CD4-positive, alpha-beta T cell (primary cell): ENCODE measurements around the gene ZNF710. TPM values are rescaled to one million over a fixed set of nuclear protein-coding genes. Genes with fewer than 3 reads are reported as not detected.

ENCODE experiments used
- ATAC-seq: fragments of 200-7000 bp; cut with Tn5 transposase; one replicate; pipeline ENCODE4 v1.10.0; 2022; ENCODE audit warnings: mild to moderate bottlenecking; ENCODE audit not compliant: poor library complexity
- CTCF ChIA-PET: fragments of 350-600 bp; sonication (Branson Sonifier 250); formaldehyde crosslinking; loops from one replicate; lab custom pipeline; 2021; ENCODE audit warnings: antibody characterized with exemption, inconsistent platforms; lab: Charles Lee
- POLR2A ChIA-PET: fragments of 350-600 bp; sonication (Branson Sonifier 250); formaldehyde crosslinking; loops from one replicate; lab custom pipeline; 2021; ENCODE audit warnings: antibody characterized with exemption, inconsistent platforms; lab: Charles Lee
- DNase-seq, 14 experiments: peaks; one replicate each; pipeline ENCODE4 v3.0.0-alpha.2; 2013 to 2020; ENCODE audit warnings: mixed read lengths in 2 of 14
- H3K27ac ChIP-seq, 2 donors: one replicate each; pipeline versions ENCODE4 v1.5.1 to v1.7.0; 2013; ENCODE audit warnings: low read length in 2 of 2, low read depth in 1 of 2, mild to moderate bottlenecking in 1 of 2
- H3K27me3 ChIP-seq, 2 experiments: 1 replicate in 1 of 2; 2 replicates in 1 of 2; pipeline versions ENCODE4 v1.6.1 to v1.7.0; 2013; ENCODE audit warnings: low read length in 2 of 2, control low read depth in 1 of 2, mild to moderate bottlenecking in 1 of 2, moderate library complexity in 1 of 2; ENCODE audit not compliant: insufficient read depth in 2 of 2, control insufficient read depth in 1 of 2
- H3K36me3 ChIP-seq: one replicate; pipeline ENCODE4 v1.6.1; 2013; ENCODE audit warnings: low read length, control low read depth; ENCODE audit not compliant: insufficient read depth
- H3K4me1 ChIP-seq: one replicate; pipeline ENCODE4 v1.6.1; 2013; ENCODE audit warnings: low read length, control low read depth; ENCODE audit not compliant: insufficient read depth
- H3K4me3 ChIP-seq: one replicate; pipeline ENCODE4 v1.5.1; 2013; ENCODE audit warnings: mild to moderate bottlenecking, low read length, moderate library complexity
- H3K9me3 ChIP-seq, 2 experiments: 1 replicate in 1 of 2; 2 replicates in 1 of 2; pipeline versions ENCODE4 v1.6.1 to v1.7.0; 2013; ENCODE audit warnings: low read length in 2 of 2, mild to moderate bottlenecking in 2 of 2, control low read depth in 1 of 2, moderate library complexity in 1 of 2; ENCODE audit not compliant: control insufficient read depth in 1 of 2, insufficient read depth in 1 of 2
- H3K27ac Mint-ChIP-seq: one replicate; pipeline ENCODE4 v1.8.0; 2020; ENCODE audit warnings: mixed read lengths
- H3K27me3 Mint-ChIP-seq: one replicate; pipeline ENCODE4 v1.8.0; 2021; ENCODE audit warnings: mixed read lengths
- H3K36me3 Mint-ChIP-seq: one replicate; pipeline ENCODE4 v1.8.0; 2021; ENCODE audit warnings: low read depth, mixed read lengths
- H3K4me1 Mint-ChIP-seq: one replicate; pipeline ENCODE4 v1.8.0; 2021; ENCODE audit warnings: low read depth, mixed read lengths
- H3K4me3 Mint-ChIP-seq: one replicate; pipeline ENCODE4 v1.8.0; 2020; ENCODE audit warnings: mild to moderate bottlenecking, mixed read lengths
- H3K9me3 Mint-ChIP-seq: one replicate; pipeline ENCODE4 v1.8.0; 2020; ENCODE audit warnings: mixed read lengths
- CTCF ChIP-seq: fragments of 200-600 bp; IDR thresholded peaks from one replicate; pipeline ENCODE4 v1.8.0; 2022; ENCODE audit warnings: antibody characterized with exemption, mild to moderate bottlenecking
- intact Hi-C, 2 experiments: fragments of 100-400 bp; cut with DNase I in 1 of 2; cut with micrococcal nuclease in 1 of 2; formaldehyde crosslinking; loops; one replicate each; pipeline versions ENCODE4 v1.15.1 to v1.9.0; 2023 to 2025; cut with DNase I, micrococcal nuclease
- total RNA-seq, 174 experiments: library from RNA in 2 of 174; stranded (reverse) in 2 of 174; gene quantifications; one replicate each; pipeline ENCODE4 v1.2.3 and lab custom pipeline; 2021 to 2026

The ZNF710 gene
- total RNA-seq, 2 experiments from 2014 or later, result 6.5 to 7.7 TPM

DNA sequence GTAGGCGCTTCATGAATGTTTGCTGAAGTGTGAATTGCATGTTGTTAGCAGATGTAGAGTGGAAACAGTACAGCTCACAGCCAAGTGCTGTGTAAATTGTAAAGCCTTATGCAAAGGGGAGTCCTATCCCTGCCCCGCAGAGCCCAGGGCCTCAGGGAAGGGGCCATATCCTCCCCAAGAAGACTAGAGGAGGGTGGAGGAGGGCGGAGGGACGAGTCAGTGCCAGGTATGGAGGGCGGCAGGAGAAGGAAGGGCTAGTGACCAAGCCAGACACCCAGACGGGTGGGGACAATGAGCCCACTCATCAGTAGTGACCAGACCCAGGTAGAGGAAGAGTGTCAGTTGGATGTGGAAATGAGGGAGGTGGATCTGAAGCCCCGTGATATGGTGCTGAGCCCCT is 45.2 kb downstream of the ZNF710 start:
- ChIA-PET CTCF (no interaction called here), POLR2A (no interaction called here)
- ATAC-seq, result no peak
- Histone ChIP-seq H3K9me3 (no peaks in the 10 kb centered on the region), H3K4me3 (no peak overlapping the region), H3K36me3 (peaks cover 14% of the 10 kb centered on the region), H3K27me3 (no peaks in the 10 kb centered on the region), H3K4me1 (peaks cover 14% of the 10 kb centered on the region), H3K27ac (no peak overlapping the region)
- intact Hi-C loops, result no loop called here
- Mint-ChIP-seq H3K9me3 (no peaks in the 10 kb centered on the region), H3K27me3 (no peaks in the 10 kb centered on the region), H3K4me3 (no peak overlapping the region), H3K36me3 (no peaks in the 10 kb centered on the region), H3K4me1 (peaks cover 17% of the 10 kb centered on the region), H3K27ac (no peak overlapping the region)
- no peak for DNase-seq
- TF ChIP-seq CTCF, result no peak

DNA sequence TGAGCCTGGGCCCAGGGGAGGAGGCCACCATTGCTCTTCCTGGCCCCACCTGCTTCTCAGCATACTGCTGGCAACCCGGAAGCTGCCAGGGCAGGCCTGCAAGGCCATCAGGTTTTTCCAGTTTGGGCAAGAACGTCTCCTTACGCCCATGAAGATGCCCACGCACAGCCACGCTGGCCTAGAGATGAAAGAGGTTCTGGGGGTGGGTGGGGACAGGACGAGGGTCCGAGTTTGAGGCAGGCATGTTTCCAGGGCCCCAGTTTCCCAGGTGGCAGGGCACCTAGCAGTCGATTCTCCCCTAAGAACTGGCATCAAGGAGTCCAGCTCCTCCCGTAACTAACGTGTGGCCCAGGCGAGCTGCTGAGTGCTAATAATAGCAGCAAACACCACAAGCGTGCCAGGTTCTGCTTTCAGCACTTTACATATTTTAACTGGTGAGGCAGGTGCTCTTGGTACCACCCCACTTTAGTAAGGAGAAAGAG is 45.8 kb downstream of the ZNF710 start:
- Mint-ChIP-seq H3K27ac (no peak overlapping the region), H3K4me3 (no peak overlapping the region)
- peaks cover 14% of the 10 kb centered on the region for H3K4me1 ChIP-seq

DNA sequence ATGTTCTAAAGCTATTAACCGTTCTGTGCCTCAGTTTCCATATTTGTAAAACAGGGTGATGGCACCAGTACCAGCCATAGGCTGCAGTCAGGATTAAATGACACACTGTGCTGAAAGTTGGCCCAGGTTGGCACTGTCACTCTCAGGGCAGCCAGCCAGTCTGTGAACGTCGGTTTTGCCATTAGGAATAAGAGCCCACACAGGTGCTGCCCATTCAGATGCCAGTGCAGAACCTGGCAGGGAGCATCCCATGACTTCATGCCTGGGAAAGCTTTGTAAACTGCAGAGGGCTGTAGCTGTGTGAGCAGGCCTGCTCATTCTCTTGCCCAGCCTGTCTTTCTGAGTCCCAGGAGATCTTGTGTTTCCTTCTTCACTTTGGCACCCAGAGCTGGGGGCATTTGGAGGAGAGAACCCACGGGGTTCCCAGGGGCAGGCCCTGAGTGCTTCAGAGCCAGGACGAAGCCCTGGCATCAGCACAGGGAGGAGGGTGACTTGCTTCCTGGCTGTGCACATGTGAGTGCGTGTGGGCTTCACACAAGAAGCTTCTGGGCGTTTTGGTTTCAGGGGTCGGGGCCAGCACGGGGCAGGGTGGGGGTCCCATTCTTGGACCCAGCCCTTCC is 46.9 kb downstream of the ZNF710 start:
- Histone ChIP-seq H3K27ac (no peak overlapping the region), H3K4me3 (no peak overlapping the region), H3K9me3 (no peaks in the 10 kb centered on the region), H3K4me1 (peaks cover 14% of the 10 kb centered on the region), H3K36me3 (peaks cover 14% of the 10 kb centered on the region), H3K27me3 (no peaks in the 10 kb centered on the region)
- DNase-seq, result no peak
- no peak for TF ChIP-seq CTCF
- H3K27ac Mint-ChIP-seq, result no peak overlapping the region
- no peak overlapping the region for H3K4me3 Mint-ChIP-seq
- ATAC-seq, result no peak
- no peaks in the 10 kb centered on the region for H3K9me3 Mint-ChIP-seq
- no peaks in the 10 kb centered on the region for H3K36me3 Mint-ChIP-seq
- POLR2A ChIA-PET, result interaction anchor here (0.5 kb wide), 1 partner anchor 104 kb away, joined by 4 read pairs; no protein-coding TSS in a partner anchor
- H3K4me1 Mint-ChIP-seq, result peaks cover 17% of the 10 kb centered on the region
- no peaks in the 10 kb centered on the region for H3K27me3 Mint-ChIP-seq
- CTCF ChIA-PET, result no interaction called here
- intact Hi-C loops, result no loop called here

More for the DNA sequence above, 45.8 kb downstream of the ZNF710 start:
- H3K36me3 ChIP-seq, result peaks cover 14% of the 10 kb centered on the region
- no peaks in the 10 kb centered on the region for H3K9me3 Mint-ChIP-seq
- H3K4me3 ChIP-seq, result no peak overlapping the region
- POLR2A ChIA-PET, result no interaction called here
- H3K27me3 ChIP-seq, result no peaks in the 10 kb centered on the region
- no peak for DNase-seq
- ATAC-seq, result no peak
- intact Hi-C loops, result no loop called here
- no peak overlapping the region for H3K27ac ChIP-seq
- no peaks in the 10 kb centered on the region for H3K36me3 Mint-ChIP-seq
- TF ChIP-seq CTCF, result no peak
- H3K9me3 ChIP-seq, result no peaks in the 10 kb centered on the region
- CTCF ChIA-PET, result no interaction called here
- no peaks in the 10 kb centered on the region for H3K27me3 Mint-ChIP-seq
- peaks cover 17% of the 10 kb centered on the region for H3K4me1 Mint-ChIP-seq
